Measurements from ENCODE around the gene CYB561.

CYB561 gene

GRCh38 chr17:63412234-63412633, 33.9 kb downstream of the CYB561 start:
- no peak for DNase-seq (ENCODE audit: low read depth)

- no peak for DNase-seq (ENCODE audit: low read depth)
Observed at GRCh38 chr17:63407741-63408330, 38.3 kb downstream of the CYB561 start.

GRCh38 chr17:63406689-63407330, 39.3 kb downstream of the CYB561 start:
- peak; percentile 30 for DNase-seq (ENCODE audit: low read depth)

- DNase-seq (ENCODE audit: low read depth): no peak
Observed at GRCh38 chr17:63405741-63406261, 40.3 kb downstream of the CYB561 start.

GRCh38 chr17:63405020-63405419, 41.1 kb downstream of the CYB561 start:
- DNase-seq (ENCODE audit: low read depth): no peak

GRCh38 chr17:63402431-63403212, 43.5 kb downstream of the CYB561 start:
- no peak for DNase-seq (ENCODE audit: low read depth)

GRCh38 chr17:63399856-63400255, 46.2 kb downstream of the CYB561 start:
- no peak for DNase-seq (ENCODE audit: low read depth)

- no peak for DNase-seq (ENCODE audit: low read depth)
Observed at GRCh38 chr17:63399316-63399715, 46.8 kb downstream of the CYB561 start.

GRCh38 chr17:63398680-63399079, 47.4 kb downstream of the CYB561 start:
- DNase-seq (ENCODE audit: low read depth): no peak

GRCh38 chr17:63395075-63395805, 50.9 kb downstream of the CYB561 start:
- DNase-seq (ENCODE audit: low read depth): no peak

GRCh38 chr17:63390090-63390489, 56.0 kb downstream of the CYB561 start:
- no peak for DNase-seq (ENCODE audit: low read depth)

GRCh38 chr17:63387656-63388340, 58.3 kb downstream of the CYB561 start:
- DNase-seq (ENCODE audit: low read depth): no peak

GRCh38 chr17:63382826-63383225, 63.3 kb downstream of the CYB561 start:
- no peak for DNase-seq (ENCODE audit: low read depth)
